GM19324 (cell line): ENCODE measurements around the gene CRELD1.
"Not testable (repeated sequence)": the region's sequence is repeated elsewhere in the genome, so short reads cannot be mapped to it uniquely, and the experiment has no call there.

Source experiments
- ATAC-seq: cut with Tn5 transposase; IDR thresholded peaks from one replicate; pipeline ENCODE4 v1.9.1; 2021; ENCODE audit warnings: mild to moderate bottlenecking, moderate library complexity; ENCODE audit not compliant: unreplicated experiment, low FRiP score

CRELD1 gene

GRCh38 chr3:9933561-9934234 lies at the start of gene CRELD1:
Gene CRELD1, plus strand, starts transcription at chr3:9933834. Its CDS starts 605 bp downstream, at chr3:9934439.
- ATAC-seq, result peak; percentile 92

- no peak for ATAC-seq
Measured at GRCh38 chr3:9884555-9885165, 49.0 kb upstream of the CRELD1 start.

GRCh38 chr3:9886328-9886727 lies 47.3 kb upstream of the CRELD1 start:
- no peak for ATAC-seq

- ATAC-seq, result no peak
Measured at GRCh38 chr3:9887480-9887879, 46.2 kb upstream of the CRELD1 start.

- no peak for ATAC-seq
Measured at GRCh38 chr3:9888540-9888939, 45.1 kb upstream of the CRELD1 start.

GRCh38 chr3:9889405-9889804 lies 44.2 kb upstream of the CRELD1 start:
- ATAC-seq, result no peak

- ATAC-seq, result peak; percentile 89
Measured at GRCh38 chr3:9890249-9891071, 43.2 kb upstream of the CRELD1 start, which contains the start of gene JAGN1. Gene JAGN1, plus strand, starts transcription at chr3:9890610. Its CDS starts 113 bp downstream, at chr3:9890723.

GRCh38 chr3:9891072-9891622 lies 42.5 kb upstream of the CRELD1 start:
- ATAC-seq, result no peak

- no peak for ATAC-seq
Measured at GRCh38 chr3:9893739-9894138, 39.9 kb upstream of the CRELD1 start.

GRCh38 chr3:9895715-9896114 lies 37.9 kb upstream of the CRELD1 start:
- ATAC-seq, result not testable (repeated sequence)

- ATAC-seq, result not testable (repeated sequence)
Measured at GRCh38 chr3:9896755-9897407, 36.8 kb upstream of the CRELD1 start.

- ATAC-seq, result no peak
Measured at GRCh38 chr3:9897408-9898372, 35.9 kb upstream of the CRELD1 start.

GRCh38 chr3:9898467-9899241 lies 35.0 kb upstream of the CRELD1 start:
- ATAC-seq, result no peak

- ATAC-seq, result no peak
Measured at GRCh38 chr3:9899289-9899791, 34.3 kb upstream of the CRELD1 start.

- ATAC-seq, result not testable (repeated sequence)
Measured at GRCh38 chr3:9900965-9901415, 32.6 kb upstream of the CRELD1 start.

GRCh38 chr3:9901967-9902366 lies 31.7 kb upstream of the CRELD1 start:
- ATAC-seq, result no peak

GRCh38 chr3:9902372-9903237 lies 31.0 kb upstream of the CRELD1 start, which contains the start of gene IL17RE:
Gene IL17RE, plus strand, starts transcription at chr3:9902848. Its CDS starts 85 bp downstream, at chr3:9902933.
- ATAC-seq, result no peak
